ENCODE results near the gene PRRT4. TPM values are rescaled to one million over a fixed set of nuclear protein-coding genes. Genes with fewer than 3 reads are reported as not detected.

Gene PRRT4
- total RNA-seq, 1 experiment from 2014 or later, result 0.24 TPM

DNA sequence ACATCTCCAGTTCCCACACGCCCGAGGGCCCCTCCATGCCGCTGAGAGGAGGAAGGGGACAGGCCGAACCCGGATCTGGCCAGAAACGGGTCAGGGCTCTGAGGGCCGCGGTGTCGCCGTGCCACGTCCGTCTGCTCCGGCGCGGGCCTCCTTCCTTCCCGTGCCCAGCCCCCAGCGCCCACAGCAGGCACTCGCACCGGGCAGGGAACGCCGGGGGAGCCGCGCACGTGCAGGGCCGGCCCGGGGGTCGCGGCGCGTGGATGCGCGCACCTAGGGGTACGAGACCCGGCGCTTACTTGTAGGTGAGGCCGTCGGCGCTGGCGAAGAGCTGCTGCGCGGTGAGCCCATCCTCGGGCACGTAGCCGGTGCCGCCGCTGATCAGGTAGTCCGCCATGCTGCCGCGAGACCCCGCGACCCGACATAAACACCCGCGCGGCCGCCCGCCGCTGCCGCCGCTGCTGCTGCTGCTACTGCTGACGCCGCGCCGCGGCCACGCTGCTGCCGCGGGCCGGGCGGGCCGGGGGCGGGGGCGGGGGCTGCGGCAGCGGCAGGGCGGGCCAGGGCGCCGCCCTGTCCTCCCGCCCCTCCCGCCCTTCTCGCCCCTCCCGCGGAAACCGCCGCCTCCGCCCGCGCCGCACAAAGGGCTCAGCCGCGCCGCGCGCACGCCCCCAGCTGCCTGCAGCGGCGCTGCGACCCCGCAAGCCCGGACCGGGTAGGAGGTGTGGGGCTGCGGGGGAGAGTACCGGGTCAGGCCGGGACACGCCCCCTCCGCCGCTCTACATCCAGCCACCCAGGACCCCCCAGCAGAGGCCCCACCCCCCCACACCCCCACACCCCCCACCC, 44.2 kb upstream of the PRRT4 start:
- Mint-ChIP-seq H3K27me3 (ENCODE audit: low read depth) (peaks cover 68% of the 10 kb centered on the region), H3K9me3 (no peaks in the 10 kb centered on the region; a peak in 1 of 5 replicates), H3K27ac (no peak overlapping the region), H3K36me3 (ENCODE audit: insufficient read depth in 1 of 3, low read depth in 3 of 3) (peaks cover 2 to 11% (median 5%) of the 10 kb centered on the region in 3 experiments; a peak in 5 of 7 replicates), H3K4me3 (peak overlapping the region; percentile 68 to 82), H3K4me1 (peaks cover 37 to 40% of the 10 kb centered on the region in 2 experiments)
- Histone ChIP-seq H3K4me2 (ENCODE audit: insufficient read depth, insufficient read length, low read length) (peak overlapping the region; percentile 32), H4K20me1 (ENCODE audit: control insufficient read depth, insufficient read depth, insufficient read length) (peaks cover 4% of the 10 kb centered on the region), H4K5ac (ENCODE audit: insufficient read length, low read depth, low read length) (no peak overlapping the region), H3K79me2 (ENCODE audit: insufficient read depth, low read length) (no peaks in the 10 kb centered on the region), H3K4me1 (ENCODE audit: insufficient read depth, low read length) (peaks cover 4% of the 10 kb centered on the region; the same call in 1 of the 2 replicates), H2AK5ac (ENCODE audit: insufficient read length, low read length) (no peak overlapping the region), H3K23me2 (ENCODE audit: insufficient read length, low read depth, low read length, poor library complexity, severe bottlenecking) (peaks cover 19% of the 10 kb centered on the region), H2BK120ac (ENCODE audit: low read depth, low read length, poor library complexity, severe bottlenecking) (no peak overlapping the region), H3K56ac (ENCODE audit: insufficient read length, low read depth, low read length) (no peak overlapping the region), H4K8ac (replicated peaks; ENCODE audit: insufficient read length, low read depth, low read length) (no peak overlapping the region), H3K23ac (ENCODE audit: insufficient read length, low read depth, low read length) (no peak overlapping the region), H3K14ac (ENCODE audit: insufficient read depth, low read length) (peak overlapping the region; percentile 17), H3T11ph (ENCODE audit: low read length) (no peak overlapping the region), H3K4ac (ENCODE audit: low read depth, low read length) (no peak overlapping the region), H3K9ac (ENCODE audit: extremely low read depth, insufficient read length, low read length) (no peak overlapping the region), H3K79me1 (ENCODE audit: insufficient read depth, low read depth, low read length, poor library complexity, severe bottlenecking) (no peaks in the 10 kb centered on the region), H2BK5ac (ENCODE audit: insufficient read length, low read length) (no peak overlapping the region), H3K9me3 (ENCODE audit: control insufficient read depth, low read depth, low read length) (no peaks in the 10 kb centered on the region), H2BK12ac (ENCODE audit: insufficient read length, low read depth, low read length) (no peak overlapping the region), H2BK15ac (ENCODE audit: low read depth, low read length) (no peak overlapping the region), H3K27ac (ENCODE audit: insufficient read length, low read depth, low read length) (no peak overlapping the region), H3K27me3 (ENCODE audit: insufficient read depth, low read length) (peaks cover 29% of the 10 kb centered on the region), H4K91ac (ENCODE audit: insufficient read length, low read depth, low read length) (no peak overlapping the region), H3K18ac (ENCODE audit: insufficient read length, low read depth, low read length) (peak overlapping the region; percentile 20), H2AFZ (ENCODE audit: low read length) (no peak overlapping the region), H2BK20ac (ENCODE audit: low read depth, low read length, poor library complexity, severe bottlenecking) (no peak overlapping the region)
- TF ChIP-seq, protein P1, sequence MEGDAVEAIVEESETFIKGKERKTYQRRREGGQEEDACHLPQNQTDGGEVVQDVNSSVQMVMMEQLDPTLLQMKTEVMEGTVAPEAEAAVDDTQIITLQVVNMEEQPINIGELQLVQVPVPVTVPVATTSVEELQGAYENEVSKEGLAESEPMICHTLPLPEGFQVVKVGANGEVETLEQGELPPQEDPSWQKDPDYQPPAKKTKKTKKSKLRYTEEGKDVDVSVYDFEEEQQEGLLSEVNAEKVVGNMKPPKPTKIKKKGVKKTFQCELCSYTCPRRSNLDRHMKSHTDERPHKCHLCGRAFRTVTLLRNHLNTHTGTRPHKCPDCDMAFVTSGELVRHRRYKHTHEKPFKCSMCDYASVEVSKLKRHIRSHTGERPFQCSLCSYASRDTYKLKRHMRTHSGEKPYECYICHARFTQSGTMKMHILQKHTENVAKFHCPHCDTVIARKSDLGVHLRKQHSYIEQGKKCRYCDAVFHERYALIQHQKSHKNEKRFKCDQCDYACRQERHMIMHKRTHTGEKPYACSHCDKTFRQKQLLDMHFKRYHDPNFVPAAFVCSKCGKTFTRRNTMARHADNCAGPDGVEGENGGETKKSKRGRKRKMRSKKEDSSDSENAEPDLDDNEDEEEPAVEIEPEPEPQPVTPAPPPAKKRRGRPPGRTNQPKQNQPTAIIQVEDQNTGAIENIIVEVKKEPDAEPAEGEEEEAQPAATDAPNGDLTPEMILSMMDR (conservative IDR thresholded peaks at IDR 0.05), result no peak
- DNase-seq, result peak; percentile 53
- no CpG with 5 or more reads among the region's 107 CpGs for WGBS (ENCODE audit: extremely low coverage, insufficient read length, low lambda C conversion rate)

Data from H9 (cell line).